ENCODE results near the gene RAB17.

The RAB17 gene

DNA sequence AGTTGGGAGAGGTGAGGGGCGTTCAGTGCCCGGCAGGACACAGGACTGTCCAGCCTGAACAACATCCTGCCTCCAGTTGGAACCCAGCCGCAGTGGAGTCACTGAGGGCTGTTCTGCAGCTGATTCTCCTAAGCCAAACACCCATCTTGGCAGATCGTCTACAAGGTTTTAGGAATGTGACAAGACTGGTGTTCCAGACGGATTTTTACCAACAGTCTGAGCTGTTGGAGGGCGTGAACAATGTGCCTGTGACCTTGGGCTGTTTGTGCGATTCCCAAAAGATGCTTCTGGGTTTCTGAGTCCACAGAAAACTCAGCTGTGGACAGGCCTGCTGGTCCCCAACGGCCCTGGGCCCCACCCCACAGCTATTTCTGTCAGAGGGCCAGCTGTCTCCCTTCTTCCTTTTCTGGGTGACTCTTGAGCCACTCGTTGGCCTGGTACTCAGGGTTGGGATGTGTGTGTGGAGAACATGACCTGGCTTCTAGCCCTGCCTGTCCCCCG is 42.6 kb upstream of the RAB17 start:
- Histone ChIP-seq H2AFZ (ENCODE audit: low read depth, low read length) (no peak overlapping the region), H3K4me3 (ENCODE audit: low read depth in 1 of 2, low read length in 2 of 2) (no peak overlapping the region), H4K20me1 (ENCODE audit: insufficient read depth, low read length) (0 out of 2 replicates have a peak, but pooled peaks cover 4% of the 10 kb centered on the region), H3K9ac (ENCODE audit: low read depth, low read length) (no peak overlapping the region), H3K27ac (ENCODE audit: low read length) (no peak overlapping the region), H3K9me3 (ENCODE audit: insufficient read depth, low read length, severe bottlenecking) (no peaks in the 10 kb centered on the region), H3K27me3 (ENCODE audit: insufficient read depth, low read length, poor library complexity) (peaks cover 6% of the 10 kb centered on the region), H3K4me2 (ENCODE audit: insufficient read depth, low read length) (no peak overlapping the region), H3K36me3 (ENCODE audit: insufficient read depth, low read length) (no peaks in the 10 kb centered on the region), H3K79me2 (ENCODE audit: insufficient read depth, low read length) (no peaks in the 10 kb centered on the region), H3K4me1 (ENCODE audit: insufficient read depth, low read length) (no peaks in the 10 kb centered on the region)
- DNase-seq (no peak), ATAC-seq (ENCODE audit: insufficient read depth, low read depth) (no peak)
- no peak for TF ChIP-seq EZH2 (IDR thresholded peaks at IDR 0.05; ENCODE audit: borderline replicate concordance, low read depth, low read length, severe bottlenecking)
- TF ChIP-seq, protein P1, sequence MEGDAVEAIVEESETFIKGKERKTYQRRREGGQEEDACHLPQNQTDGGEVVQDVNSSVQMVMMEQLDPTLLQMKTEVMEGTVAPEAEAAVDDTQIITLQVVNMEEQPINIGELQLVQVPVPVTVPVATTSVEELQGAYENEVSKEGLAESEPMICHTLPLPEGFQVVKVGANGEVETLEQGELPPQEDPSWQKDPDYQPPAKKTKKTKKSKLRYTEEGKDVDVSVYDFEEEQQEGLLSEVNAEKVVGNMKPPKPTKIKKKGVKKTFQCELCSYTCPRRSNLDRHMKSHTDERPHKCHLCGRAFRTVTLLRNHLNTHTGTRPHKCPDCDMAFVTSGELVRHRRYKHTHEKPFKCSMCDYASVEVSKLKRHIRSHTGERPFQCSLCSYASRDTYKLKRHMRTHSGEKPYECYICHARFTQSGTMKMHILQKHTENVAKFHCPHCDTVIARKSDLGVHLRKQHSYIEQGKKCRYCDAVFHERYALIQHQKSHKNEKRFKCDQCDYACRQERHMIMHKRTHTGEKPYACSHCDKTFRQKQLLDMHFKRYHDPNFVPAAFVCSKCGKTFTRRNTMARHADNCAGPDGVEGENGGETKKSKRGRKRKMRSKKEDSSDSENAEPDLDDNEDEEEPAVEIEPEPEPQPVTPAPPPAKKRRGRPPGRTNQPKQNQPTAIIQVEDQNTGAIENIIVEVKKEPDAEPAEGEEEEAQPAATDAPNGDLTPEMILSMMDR (IDR thresholded peaks at IDR 0.05; ENCODE audit: borderline replicate concordance, extremely low read depth, low read length, poor library complexity, severe bottlenecking), result no peak

DNA sequence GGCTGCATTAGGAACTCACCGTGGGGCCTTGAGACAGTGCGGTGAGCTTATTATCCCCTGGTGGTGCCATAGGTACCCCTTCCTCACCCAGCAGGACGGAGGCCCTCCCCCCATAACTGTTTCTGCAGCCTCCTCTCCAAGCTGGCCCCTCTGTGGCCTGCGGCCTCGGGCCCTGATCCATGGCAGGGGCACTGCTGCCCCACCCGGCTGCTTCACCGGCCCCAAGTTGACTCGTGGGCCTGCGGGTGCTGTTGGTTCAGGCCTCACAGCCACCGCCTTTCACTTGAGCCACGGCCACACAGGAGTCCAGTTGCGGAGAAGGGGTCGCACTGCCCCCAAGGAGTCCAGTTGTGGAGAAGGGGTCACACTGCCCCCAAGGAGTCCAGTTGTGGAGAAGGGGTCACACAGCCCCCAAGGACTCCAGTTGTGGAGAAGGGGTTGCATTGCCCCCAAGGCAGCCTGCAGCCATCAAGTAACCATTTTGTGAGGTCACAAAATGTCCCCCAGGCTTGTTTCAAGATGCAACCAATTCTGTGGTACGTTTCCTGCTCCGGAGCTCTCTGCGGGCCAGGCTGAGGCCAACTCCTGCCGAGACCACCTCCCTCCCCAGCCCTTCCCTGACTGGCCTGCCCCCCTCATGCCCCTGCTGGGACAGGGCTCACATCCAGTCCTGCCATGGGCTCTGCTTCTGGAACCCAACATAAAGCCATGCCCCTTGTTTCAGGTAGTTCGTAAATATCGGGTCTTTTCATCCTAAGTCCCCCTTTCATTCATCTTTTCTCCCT is 41.5 kb upstream of the RAB17 start:
- TF ChIP-seq, protein P1 (IDR thresholded peaks at IDR 0.05; ENCODE audit: borderline replicate concordance, extremely low read depth, low read length, poor library complexity, severe bottlenecking), result no peak
- no peaks in the 10 kb centered on the region for H3K4me1 ChIP-seq (ENCODE audit: insufficient read depth, low read length)
- no peak overlapping the region for H3K4me2 ChIP-seq (ENCODE audit: insufficient read depth, low read length)
- H3K36me3 ChIP-seq (ENCODE audit: insufficient read depth, low read length), result no peaks in the 10 kb centered on the region
- no peak overlapping the region for H3K4me3 ChIP-seq (ENCODE audit: low read depth in 1 of 2, low read length in 2 of 2)
- H3K79me2 ChIP-seq (ENCODE audit: insufficient read depth, low read length), result no peaks in the 10 kb centered on the region
- H3K9me3 ChIP-seq (ENCODE audit: insufficient read depth, low read length, severe bottlenecking), result no peaks in the 10 kb centered on the region
- DNase-seq (no peak), ATAC-seq (ENCODE audit: insufficient read depth, low read depth) (no peak)
- no peak overlapping the region for H3K9ac ChIP-seq (ENCODE audit: low read depth, low read length)
- H4K20me1 ChIP-seq (ENCODE audit: insufficient read depth, low read length), result 0 out of 2 replicates have a peak, but pooled peaks cover 4% of the 10 kb centered on the region
- H3K27ac ChIP-seq (ENCODE audit: low read length), result no peak overlapping the region
- peaks cover 6% of the 10 kb centered on the region for H3K27me3 ChIP-seq (ENCODE audit: insufficient read depth, low read length, poor library complexity)
- no peak overlapping the region for H2AFZ ChIP-seq (ENCODE audit: low read depth, low read length)

DNA sequence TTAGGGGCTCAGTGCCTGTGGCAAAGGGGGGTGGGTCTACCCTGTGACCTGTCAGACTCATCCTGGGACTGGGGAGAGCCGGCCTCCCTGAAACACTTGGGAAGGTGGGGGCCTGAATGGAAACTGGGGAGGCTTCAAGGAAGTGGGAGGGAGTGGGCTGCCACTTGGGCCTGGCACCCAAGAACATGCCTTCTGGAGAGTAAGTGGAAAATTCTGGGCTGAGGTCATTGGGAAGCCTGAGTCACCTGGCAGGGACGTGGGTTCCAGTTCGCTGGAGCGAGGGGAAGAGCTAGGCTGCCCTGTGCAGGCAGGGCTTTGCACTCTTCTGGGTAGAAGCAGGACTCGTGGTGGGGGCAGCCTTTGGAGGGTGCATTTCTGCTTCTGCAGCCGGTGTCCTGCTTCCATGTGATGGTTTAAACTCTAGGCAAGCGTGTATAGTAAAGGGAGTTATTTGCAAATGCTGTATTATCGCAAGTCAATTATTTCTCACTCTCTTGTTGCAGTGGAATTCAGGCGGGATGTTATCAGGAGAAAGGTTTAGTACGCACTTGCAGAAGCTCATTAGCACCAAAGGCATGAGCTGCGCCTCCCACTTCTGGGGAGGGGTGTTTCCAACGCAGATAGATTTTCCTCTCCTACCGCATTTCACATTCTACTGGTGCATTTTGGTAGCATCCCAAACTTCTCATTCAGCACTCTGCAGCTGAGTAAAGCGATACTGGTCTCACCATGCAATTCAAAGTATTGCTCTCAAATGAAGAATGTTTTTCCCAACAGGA is 40.7 kb upstream of the RAB17 start:
- Histone ChIP-seq H3K36me3 (ENCODE audit: insufficient read depth, low read length) (no peaks in the 10 kb centered on the region), H3K4me1 (ENCODE audit: insufficient read depth, low read length) (no peaks in the 10 kb centered on the region), H3K79me2 (ENCODE audit: insufficient read depth, low read length) (no peaks in the 10 kb centered on the region), H3K9me3 (ENCODE audit: insufficient read depth, low read length, severe bottlenecking) (no peaks in the 10 kb centered on the region), H3K27ac (ENCODE audit: low read length) (no peak overlapping the region), H2AFZ (ENCODE audit: low read depth, low read length) (no peak overlapping the region), H3K27me3 (ENCODE audit: insufficient read depth, low read length, poor library complexity) (peaks cover 3% of the 10 kb centered on the region), H3K9ac (ENCODE audit: low read depth, low read length) (no peak overlapping the region), H3K4me2 (ENCODE audit: insufficient read depth, low read length) (no peak overlapping the region), H4K20me1 (ENCODE audit: insufficient read depth, low read length) (0 out of 2 replicates have a peak, but pooled peaks cover 4% of the 10 kb centered on the region), H3K4me3 (ENCODE audit: low read depth in 1 of 2, low read length in 2 of 2) (no peak overlapping the region)
- no peak for DNase-seq
- ATAC-seq (ENCODE audit: insufficient read depth, low read depth), result no peak
- TF ChIP-seq, protein P1 (IDR thresholded peaks at IDR 0.05; ENCODE audit: borderline replicate concordance, extremely low read depth, low read length, poor library complexity, severe bottlenecking), result no peak
- TF ChIP-seq EZH2 (IDR thresholded peaks at IDR 0.05; ENCODE audit: borderline replicate concordance, low read depth, low read length, severe bottlenecking), result no peak

Data from DND-41 (cell line).